Measurements from ENCODE around the gene VAMP4. TPM values are rescaled to one million over a fixed set of nuclear protein-coding genes. Genes with fewer than 3 reads are reported as not detected.
A peak's percentile ranks its signal among the peaks of the same experiment; 100 is the strongest.

Gene VAMP4
- total and polyA plus RNA-seq, 2 experiments from 2014 or later, result 7.3 to 7.4 TPM

- TF ChIP-seq ETS1 (IDR thresholded peaks at IDR 0.05) (no peak), EZH2phosphoT487 (IDR thresholded peaks at IDR 0.05; ENCODE audit: unreplicated experiment) (no peak), POLR2AphosphoS5 (IDR thresholded peaks at IDR 0.05; ENCODE audit: low read depth) (no peak)
- no peak overlapping the region for H3K4me2 ChIP-seq
- Mint-ChIP-seq H3K36me3 (ENCODE audit: low read depth) (no peaks in the 10 kb centered on the region), H3K27me3 (ENCODE audit: insufficient read depth, low read depth, poor library complexity) (no peaks in the 10 kb centered on the region), H3K4me3 (no peak overlapping the region), H3K9me3 (peaks cover 2% of the 10 kb centered on the region; the same call in 1 of the 3 replicates), H3K27ac (no peak overlapping the region), H3K4me1 (no peaks in the 10 kb centered on the region)
- H2AFZ ChIP-seq, result no peak overlapping the region
- no peaks in the 10 kb centered on the region for H3F3A ChIP-seq (replicated peaks; ENCODE audit: low read depth)
- H3K4me3 ChIP-seq, result no peak overlapping the region
- ATAC-seq (no peak), DNase-seq (ENCODE audit: low spot score) (no peak)
- H3K4me1 ChIP-seq (ENCODE audit: insufficient read depth), result no peaks in the 10 kb centered on the region
- no peaks in the 10 kb centered on the region for H3K9me2 ChIP-seq (ENCODE audit: insufficient read depth)
- H3K79me2 ChIP-seq (replicated peaks; ENCODE audit: insufficient read depth), result no peaks in the 10 kb centered on the region
- H3K36me3 ChIP-seq (ENCODE audit: insufficient read depth), result no peaks in the 10 kb centered on the region
- H3K27me3 ChIP-seq (ENCODE audit: insufficient read depth), result no peaks in the 10 kb centered on the region
- no peak overlapping the region for H3K27ac ChIP-seq (ENCODE audit: low read depth)
- no peaks in the 10 kb centered on the region for H4K20me1 ChIP-seq (replicated peaks; ENCODE audit: insufficient read depth)
These were observed 71.1 kb downstream of the VAMP4 start for GRCh38 chr1:171670739-171671138.

GRCh38 chr1:171668372-171668771 lies 73.5 kb downstream of the VAMP4 start:
- TF ChIP-seq ETS1 (IDR thresholded peaks at IDR 0.05), result no peak
- Mint-ChIP-seq H3K4me1 (no peaks in the 10 kb centered on the region), H3K27me3 (ENCODE audit: insufficient read depth, low read depth, poor library complexity) (no peaks in the 10 kb centered on the region), H3K4me3 (no peak overlapping the region), H3K27ac (no peak overlapping the region), H3K9me3 (peaks cover 2% of the 10 kb centered on the region; the same call in 1 of the 3 replicates), H3K36me3 (ENCODE audit: low read depth) (no peaks in the 10 kb centered on the region)
- DNase-seq (ENCODE audit: low spot score) (no peak), ATAC-seq (no peak)
- no peak overlapping the region for H3K4me2 ChIP-seq
- H3K36me3 ChIP-seq (ENCODE audit: insufficient read depth), result no peaks in the 10 kb centered on the region
- H2AFZ ChIP-seq, result no peak overlapping the region
- H3K27ac ChIP-seq (ENCODE audit: low read depth), result no peak overlapping the region
- no peaks in the 10 kb centered on the region for H3K79me2 ChIP-seq (replicated peaks; ENCODE audit: insufficient read depth)
- no peak overlapping the region for H3K4me3 ChIP-seq
- no peaks in the 10 kb centered on the region for H3K9me2 ChIP-seq (ENCODE audit: insufficient read depth)
- H4K20me1 ChIP-seq (replicated peaks; ENCODE audit: insufficient read depth), result no peaks in the 10 kb centered on the region
- no peaks in the 10 kb centered on the region for H3K4me1 ChIP-seq (ENCODE audit: insufficient read depth)
- no peaks in the 10 kb centered on the region for H3F3A ChIP-seq (replicated peaks; ENCODE audit: low read depth)
- no peaks in the 10 kb centered on the region for H3K27me3 ChIP-seq (ENCODE audit: insufficient read depth)

GRCh38 chr1:171666114-171666769 lies 75.6 kb downstream of the VAMP4 start:
- Histone ChIP-seq H2AFZ (peak overlapping the region; percentile 43; the same call in 1 of the 2 replicates), H3K4me2 (no peak overlapping the region), H3F3A (replicated peaks; ENCODE audit: low read depth) (no peaks in the 10 kb centered on the region), H3K27me3 (ENCODE audit: insufficient read depth) (no peaks in the 10 kb centered on the region), H3K4me3 (no peak overlapping the region), H3K4me1 (ENCODE audit: insufficient read depth) (peaks cover 3% of the 10 kb centered on the region; the same call in 1 of the 2 replicates), H3K27ac (ENCODE audit: low read depth) (no peak overlapping the region), H3K79me2 (replicated peaks; ENCODE audit: insufficient read depth) (no peaks in the 10 kb centered on the region), H3K36me3 (ENCODE audit: insufficient read depth) (no peaks in the 10 kb centered on the region), H4K20me1 (replicated peaks; ENCODE audit: insufficient read depth) (no peaks in the 10 kb centered on the region), H3K9me2 (ENCODE audit: insufficient read depth) (no peaks in the 10 kb centered on the region)
- no peaks in the 10 kb centered on the region for H3K36me3 Mint-ChIP-seq (ENCODE audit: low read depth)
- ATAC-seq (no peak), DNase-seq (ENCODE audit: low spot score) (no peak)
- no peak overlapping the region for H3K4me3 Mint-ChIP-seq
- H3K27ac Mint-ChIP-seq, result no peak overlapping the region
- peaks cover 2% of the 10 kb centered on the region; the same call in 1 of the 3 replicates for H3K9me3 Mint-ChIP-seq
- peaks cover 3% of the 10 kb centered on the region for H3K4me1 Mint-ChIP-seq
- no peaks in the 10 kb centered on the region for H3K27me3 Mint-ChIP-seq (ENCODE audit: insufficient read depth, low read depth, poor library complexity)
- TF ChIP-seq CREB1 (CRISPR knock-in tag; IDR thresholded peaks at IDR 0.05; ENCODE audit: low read depth), result no peak
- no peak for TF ChIP-seq ZNF462 (CRISPR knock-in tag; IDR thresholded peaks at IDR 0.05)
- no peak for TF ChIP-seq NANOG (IDR thresholded peaks at IDR 0.05; ENCODE audit: borderline replicate concordance)

Data from GM23338 (cell line).